K562 (cell line): Measurements from ENCODE around the gene DDR1. TPM values are rescaled to one million over a fixed set of nuclear protein-coding genes. Genes with fewer than 3 reads are reported as not detected.

Source experiments
- ATAC-seq: fragments of 200-7000 bp; cut with Tn5 transposase; 3 replicates; pipeline ENCODE4 v1.9.1; 2020; ENCODE audit warnings: moderate library complexity
- BruUV-seq: library from RNA; stranded (reverse); fragments of 400-500 nt; replicated peaks from 2 replicates; lab custom pipeline; 2021; lab: Mats Ljungman, UMichigan
- CTCF ChIA-PET: fragments of 300-600 bp; formaldehyde crosslinking; extraction: SDS; loops from one replicate; lab custom pipeline; 2021; ENCODE audit warnings: low intra/inter-chr PET ratio; lab: Yijun Ruan, JAX
- POLR2A ChIA-PET: fragments of 300-600, 350-650 bp; sonication (Branson Sonifier 250); formaldehyde crosslinking; extraction: SDS; loops from one replicate; lab custom pipeline; 2021; ENCODE audit warnings: antibody characterized with exemption, inconsistent platforms; lab: Yijun Ruan, JAX
- DNase-seq, 4 experiments: peaks; one replicate each; pipeline versions ENCODE4 v3.0.0 to v3.0.0-alpha.2; 2011 to 2018; ENCODE audit warnings: low spot score in 3 of 4, mixed read lengths in 3 of 4; ENCODE audit errors: extremely low read depth in 1 of 4
- FAIRE-seq: peaks from 2 replicates; lab custom pipeline; 2011; peaks lifted over from hg19 to GRCh38; lab: Jason Lieb, UNC
- H2AFZ ChIP-seq: 2 replicates; pipeline ENCODE4 v1.6.0; 2011; ENCODE audit warnings: low read depth, low read length, control low read depth, inconsistent platforms
- H3K27ac ChIP-seq: fragments of 200-600 bp; 3 replicates; pipeline ENCODE4 v1.8.0; 2011; ENCODE audit warnings: low read depth, mild to moderate bottlenecking, control low read depth, inconsistent platforms, low read length, moderate library complexity, mixed read lengths; ENCODE audit errors: extremely low read depth
- H3K27me3 ChIP-seq, 2 experiments: fragments of 300-600 bp in 1 of 2; 2 replicates in 1 of 2; 3 replicates in 1 of 2; pipeline versions ENCODE4 v1.6.0 to v1.8.0; 2011; ENCODE audit warnings: inconsistent platforms in 2 of 2, low read length in 2 of 2, mild to moderate bottlenecking in 1 of 2, mixed read lengths in 1 of 2, moderate library complexity in 1 of 2; ENCODE audit not compliant: control insufficient read depth in 2 of 2, insufficient read depth in 2 of 2
- H3K36me3 ChIP-seq: fragments of 300-600 bp; 3 replicates; pipeline ENCODE4 v1.8.0; 2011; ENCODE audit warnings: mild to moderate bottlenecking, low read length, inconsistent platforms; ENCODE audit not compliant: control insufficient read depth, insufficient read depth
- H3K4me1 ChIP-seq, 2 experiments: fragments of 200-600 bp in 1 of 2; replicated peaks in 1 of 2; 2 replicates in 1 of 2; 3 replicates in 1 of 2; pipeline versions ENCODE4 v1.5.1 to v1.8.0; 2011; ENCODE audit warnings: inconsistent platforms in 2 of 2, low read length in 2 of 2, mild to moderate bottlenecking in 1 of 2, mixed read lengths in 1 of 2, moderate library complexity in 1 of 2; ENCODE audit not compliant: control insufficient read depth in 2 of 2, insufficient read depth in 2 of 2
- H3K4me2 ChIP-seq: 2 replicates; pipeline ENCODE4 v1.6.1; 2011; ENCODE audit warnings: low read length, control low read depth, inconsistent platforms, mixed read lengths; ENCODE audit not compliant: insufficient read depth
- H3K4me3 ChIP-seq: fragments of 200-600 bp; sonication (generic), shearing (Covaris generic); 2 replicates; pipeline ENCODE4 v1.5.1; 2016; ENCODE audit warnings: control low read depth, inconsistent platforms
- H3K79me2 ChIP-seq: fragments of 200-600 bp; 3 replicates; pipeline ENCODE4 v1.8.0; 2011; ENCODE audit warnings: low read length, inconsistent platforms; ENCODE audit not compliant: control insufficient read depth, insufficient read depth
- H3K9ac ChIP-seq, 2 experiments: 2 replicates each; pipeline versions ENCODE4 v1.6.0 to v1.6.1; 2011; ENCODE audit warnings: low read depth in 2 of 2, low read length in 2 of 2, control low read depth in 1 of 2, inconsistent platforms in 1 of 2, mild to moderate bottlenecking in 1 of 2, mixed read lengths in 1 of 2; ENCODE audit not compliant: insufficient read depth in 1 of 2
- H3K9me1 ChIP-seq: one replicate; pipeline ENCODE4 v1.6.0; 2011; ENCODE audit warnings: inconsistent platforms, mild to moderate bottlenecking, low read length, moderate library complexity; ENCODE audit not compliant: control insufficient read depth, insufficient read depth
- H3K9me3 ChIP-seq: replicated peaks from 2 replicates; pipeline ENCODE4 v1.5.1; 2011; ENCODE audit warnings: low read depth, low read length, inconsistent platforms; ENCODE audit not compliant: control insufficient read depth, insufficient read depth
- H4K20me1 ChIP-seq: replicated peaks from 2 replicates; pipeline ENCODE4 v1.6.1; 2011; ENCODE audit warnings: low read length, inconsistent platforms, mixed read lengths; ENCODE audit not compliant: control insufficient read depth, insufficient read depth
- C11orf30 ChIP-seq: fragments of 450-650 bp; IDR thresholded peaks from 2 replicates; pipeline ENCODE4 v1.6.1; 2016; ENCODE audit warnings: low read depth, mild to moderate bottlenecking
- CREB3L1 ChIP-seq: fragments of 450-650 bp; IDR thresholded peaks from 2 replicates; pipeline ENCODE4 v1.6.1; 2014; ENCODE audit warnings: low read depth, mild to moderate bottlenecking, moderate library complexity, borderline replicate concordance
- MAFF ChIP-seq: IDR thresholded peaks from 2 replicates; pipeline ENCODE4 v1.6.1; 2012; ENCODE audit warnings: low read length, improper control_type of control experiment
- MAFG ChIP-seq: fragments of 450-650 bp; conservative IDR thresholded peaks from 2 replicates; pipeline ENCODE4 v1.6.1; 2016; ENCODE audit warnings: missing genetic modification characterization, missing compliant biosample characterization
- ZNF316 ChIP-seq: fragments of 450-650 bp; IDR thresholded peaks from 2 replicates; pipeline ENCODE4 v1.6.1; 2016
- WGBS: fragments of 100-300 bp; shearing (Covaris generic); methylation state at CpG from one replicate; pipeline ENCODE4 v1.1.6; 2016; ENCODE audit warnings: low coverage, mixed read lengths; ENCODE audit not compliant: insufficient coverage; ENCODE audit errors: missing lambda C conversion rate; 5-methylcytosine and 5-hydroxymethylcytosine counted together
- in situ Hi-C: fragments of 300-500 bp; cut with MboI; formaldehyde crosslinking; loops from 4 replicates; pipeline ENCODE4 v1.15.0; 2018; ENCODE audit warnings: inconsistent platforms, mixed read lengths
- intact Hi-C: fragments of 100-400 bp; cut with micrococcal nuclease; formaldehyde crosslinking; loops from 2 replicates; pipeline ENCODE4 v1.14.2; 2022
- polyA plus RNA-seq, 8 experiments: library from polyadenylated mRNA; depleted of rRNA in 4 of 8; stranded (reverse) in 5 of 8; unstranded in 3 of 8; fragments of >200 nt; fragmentation: Nextera tagmentation in 2 of 8; fragmentation: Illumina TruSeq in 1 of 8; extraction: Ambion mirVana in 2 of 8; extraction: Trizol in 1 of 8; gene quantifications; 2 replicates each; pipeline versions ENCODE4 v1.2.1 to v1.2.3, GENCODE V29; 2011 to 2014; ENCODE audit warnings: inconsistent platforms in 1 of 8, missing spikeins in 1 of 8
- total RNA-seq, 7 experiments: library from RNA; depleted of rRNA in 6 of 7; stranded (reverse); fragments of >200 nt in 6 of 7; fragmentation: Illumina TruSeq in 2 of 7; extraction: Trizol in 2 of 7; gene quantifications; 2 replicates each; pipeline versions ENCODE4 v1.2.1 to v1.2.3, GENCODE V29; 2011 to 2021; ENCODE audit warnings: low replicate concordance in 1 of 7

DDR1 gene
- total and polyA plus RNA-seq, 9 of the 15 experiments (the other 6 are each of a cell fraction or from before 2014, with no cell fraction given): 1.4 to 44.6 (median 12.2) TPM

- Histone ChIP-seq H2AFZ (no peak overlapping the region; the same call in 1 of the 2 replicates), H3K27ac (no peak overlapping the region), H3K79me2 (no peaks in the 10 kb centered on the region), H3K9me3 (peaks cover 22% of the 10 kb centered on the region), H3K27me3 (no peaks in the 10 kb centered on the region), H3K9ac (no peak overlapping the region), H3K4me3 (no peak overlapping the region), H3K4me1 (no peaks in the 10 kb centered on the region), H4K20me1 (no peaks in the 10 kb centered on the region), H3K9me1 (no peaks in the 10 kb centered on the region), H3K36me3 (no peaks in the 10 kb centered on the region), H3K4me2 (no peak overlapping the region)
- FAIRE-seq (no peak), DNase-seq (no peak), ATAC-seq (no peak)
- TF ChIP-seq ZNF316: peak; percentile 44; the same call in 1 of the 2 replicates
- peak; percentile 41 for TF ChIP-seq C11orf30
- no peak for TF ChIP-seq CREB3L1
- peak; percentile 27; the same call in 1 of the 2 replicates for TF ChIP-seq MAFF
- 0 out of 2 replicates have a peak, but pooled peaks have one; percentile 13 for TF ChIP-seq MAFG (tag)
- WGBS: 36% methylated on average over 6 of the region's 6 CpGs
- CTCF ChIA-PET: no interaction called here
- in situ Hi-C loops: no loop called here
- no TSS peak for BruUV-seq
- intact Hi-C loops: no loop called here
- POLR2A ChIA-PET: interaction anchor here (0.9 kb wide), 1 partner anchor 12 kb away, joined by 3 read pairs; no protein-coding TSS in a partner anchor
These were observed 28.8 kb upstream of the DDR1 start for GRCh38 chr6:30855429-30856075.
